Measurements from ENCODE around the gene EXO5. TPM values are rescaled to one million over a fixed set of nuclear protein-coding genes. Genes with fewer than 3 reads are reported as not detected.
A peak's percentile ranks its signal among the peaks of the same experiment; 100 is the strongest.
"Not testable (repeated sequence)": the region's sequence is repeated elsewhere in the genome, so short reads cannot be mapped to it uniquely, and the experiment has no call there.

The EXO5 gene, protein sequence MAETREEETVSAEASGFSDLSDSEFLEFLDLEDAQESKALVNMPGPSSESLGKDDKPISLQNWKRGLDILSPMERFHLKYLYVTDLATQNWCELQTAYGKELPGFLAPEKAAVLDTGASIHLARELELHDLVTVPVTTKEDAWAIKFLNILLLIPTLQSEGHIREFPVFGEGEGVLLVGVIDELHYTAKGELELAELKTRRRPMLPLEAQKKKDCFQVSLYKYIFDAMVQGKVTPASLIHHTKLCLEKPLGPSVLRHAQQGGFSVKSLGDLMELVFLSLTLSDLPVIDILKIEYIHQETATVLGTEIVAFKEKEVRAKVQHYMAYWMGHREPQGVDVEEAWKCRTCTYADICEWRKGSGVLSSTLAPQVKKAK
- polyA plus RNA-seq (2013, experiment 1 of 2; ENCODE audit: insufficient read length): 7.0 TPM
- 6.9 TPM for polyA plus RNA-seq (2013, experiment 2 of 2; ENCODE audit: insufficient read length)

DNA sequence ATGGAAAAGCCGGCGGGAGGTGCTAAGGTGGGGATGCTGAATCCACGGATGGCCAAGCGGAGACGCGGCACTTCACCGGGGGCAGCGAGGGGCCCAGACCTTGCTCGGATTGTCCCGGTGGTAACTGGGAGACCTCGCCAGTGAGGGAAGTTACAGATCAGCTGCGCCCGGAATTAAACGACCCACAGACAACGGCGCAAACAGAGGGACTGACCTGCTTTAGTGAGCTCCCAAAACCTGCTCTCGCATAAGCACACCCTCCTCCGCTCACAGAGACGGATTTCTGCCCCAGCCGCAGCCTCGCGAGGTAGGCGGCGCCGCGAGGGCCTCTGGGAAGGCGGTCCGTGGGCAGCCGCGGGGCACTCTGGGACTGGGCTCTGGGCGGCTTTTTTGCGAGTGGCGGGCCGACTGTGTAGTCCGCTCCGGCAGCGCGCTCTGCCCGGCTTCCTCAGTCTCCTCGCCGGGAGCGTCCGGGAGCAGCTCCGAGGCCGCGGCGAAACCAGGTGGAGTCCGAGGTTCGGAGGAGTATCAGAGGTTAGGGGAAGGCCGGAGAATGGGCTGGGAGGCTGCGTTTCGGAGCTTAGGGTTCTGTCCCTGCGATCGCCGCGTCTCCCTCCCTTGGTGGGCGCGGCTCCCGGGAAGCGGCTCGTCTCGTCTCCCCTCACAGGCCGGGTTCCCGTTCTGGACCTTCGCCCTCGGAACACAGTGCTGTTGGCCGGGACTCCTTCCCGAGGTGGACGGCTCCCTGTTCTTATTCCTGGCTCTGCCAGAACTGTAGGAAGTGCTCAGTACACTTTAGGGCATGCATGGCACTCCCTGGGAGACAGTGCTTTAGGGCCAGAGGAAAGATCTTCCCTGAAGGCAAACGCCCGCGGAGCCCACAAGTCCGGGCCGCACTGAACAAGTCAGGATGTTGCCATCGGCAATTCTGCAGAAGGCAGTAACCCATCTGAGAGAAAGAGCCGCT, at the start of gene EXO5:
Gene EXO5, plus strand, starts transcription at position 393 of the 967 bp plus-strand sequence. CDS start 5,778 bp downstream, outside the sequence.
- DNase-seq: peak; percentile 78

DNA sequence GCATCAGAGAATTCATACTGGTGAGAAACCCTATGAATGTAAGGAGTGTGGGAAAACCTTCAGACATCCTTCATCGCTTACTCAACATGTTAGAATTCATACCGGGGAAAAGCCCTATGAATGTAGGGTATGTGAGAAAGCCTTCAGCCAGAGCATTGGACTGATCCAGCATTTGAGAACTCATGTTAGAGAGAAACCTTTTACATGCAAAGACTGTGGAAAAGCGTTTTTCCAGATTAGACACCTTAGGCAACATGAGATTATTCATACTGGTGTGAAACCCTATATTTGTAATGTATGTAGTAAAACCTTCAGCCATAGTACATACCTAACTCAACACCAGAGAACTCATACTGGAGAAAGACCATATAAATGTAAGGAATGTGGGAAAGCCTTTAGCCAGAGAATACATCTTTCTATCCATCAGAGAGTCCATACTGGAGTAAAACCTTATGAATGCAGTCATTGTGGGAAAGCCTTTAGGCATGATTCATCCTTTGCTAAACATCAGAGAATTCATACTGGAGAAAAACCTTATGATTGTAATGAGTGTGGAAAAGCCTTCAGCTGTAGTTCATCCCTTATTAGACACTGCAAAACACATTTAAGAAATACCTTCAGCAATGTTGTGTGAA, 45.5 kb upstream of the EXO5 start:
- no peak for DNase-seq

DNA sequence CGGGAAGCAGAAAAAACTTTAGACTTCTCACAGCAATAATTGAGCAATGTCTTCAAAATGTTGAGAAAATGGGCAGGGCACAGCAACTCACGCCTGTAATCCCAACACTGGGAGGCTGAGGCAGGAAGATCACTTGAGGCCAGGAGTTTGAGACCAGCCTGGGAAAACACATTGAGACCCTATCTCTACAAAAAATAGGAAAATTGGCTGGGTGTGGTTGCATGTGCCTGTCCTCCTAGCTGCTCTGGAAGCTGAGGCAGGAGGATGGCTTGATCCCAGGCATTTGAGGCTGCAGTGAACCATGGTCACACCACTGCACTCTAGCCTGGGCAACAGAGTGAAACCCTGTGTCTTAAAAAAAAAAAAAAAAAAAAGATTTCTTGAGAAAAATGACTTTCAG, 39.2 kb upstream of the EXO5 start:
- no peak for DNase-seq

DNA sequence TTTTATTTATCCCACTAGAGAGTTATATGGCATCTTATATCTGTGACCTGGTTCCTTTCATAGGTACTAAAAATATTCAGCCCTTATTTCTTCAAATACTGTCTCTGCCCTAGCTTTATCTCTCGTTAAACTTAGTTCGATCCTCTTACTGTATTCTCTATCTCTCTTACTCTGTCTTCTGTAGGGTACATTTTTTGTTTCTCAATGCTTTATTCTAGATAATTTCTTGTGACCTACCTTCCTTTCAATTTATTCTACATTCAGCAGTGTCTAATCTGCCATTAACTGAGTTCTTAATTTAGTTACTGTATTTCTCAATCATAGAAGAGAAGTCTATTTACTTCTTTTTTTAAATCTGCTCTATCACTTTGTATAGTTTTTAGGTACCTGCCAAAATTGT, 33.3 kb upstream of the EXO5 start:
- no peak for DNase-seq

DNA sequence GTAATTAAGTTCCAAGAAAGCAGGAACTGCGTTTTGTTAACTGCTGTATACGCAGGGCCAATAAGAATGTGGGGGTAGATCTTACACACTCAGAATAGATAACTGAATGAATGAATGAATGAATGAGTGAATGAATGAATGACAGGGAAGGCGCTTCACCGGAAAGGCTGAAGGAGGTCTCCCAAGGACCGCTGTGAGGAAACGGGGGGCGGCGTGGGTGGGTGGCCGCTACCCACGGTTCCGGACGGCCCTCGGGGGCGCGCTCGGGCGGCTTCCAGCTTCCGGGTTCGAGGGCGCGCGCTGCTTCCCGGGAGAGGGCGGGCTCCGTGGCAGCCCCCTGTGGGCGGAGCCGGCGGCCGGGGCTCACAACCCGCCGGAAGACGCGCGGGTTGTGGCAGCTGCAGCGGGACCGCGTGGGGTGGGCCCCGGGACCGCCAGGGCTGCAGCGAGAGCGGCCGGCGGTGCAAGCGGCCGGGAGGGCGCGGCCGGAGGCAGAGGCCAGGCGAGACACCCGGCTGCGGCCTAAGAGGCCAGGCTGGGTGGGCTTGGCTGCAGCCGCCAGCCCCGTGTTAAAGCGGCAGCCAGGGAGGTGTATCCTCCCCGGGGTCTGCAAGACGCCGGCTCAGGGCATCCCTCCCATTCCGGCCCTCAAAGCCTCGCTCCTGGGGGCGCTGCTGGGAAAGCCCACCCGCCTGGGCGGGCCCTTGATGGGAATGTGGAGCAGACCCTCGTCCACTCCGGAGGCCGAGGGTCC, 31.5 kb upstream of the EXO5 start, which contains the start of gene ZFP69:
Gene ZFP69, plus strand, starts transcription at position 367 of the 754 bp plus-strand sequence. CDS start 2,072 bp downstream, outside the sequence.
- DNase-seq: peak; percentile 76

DNA sequence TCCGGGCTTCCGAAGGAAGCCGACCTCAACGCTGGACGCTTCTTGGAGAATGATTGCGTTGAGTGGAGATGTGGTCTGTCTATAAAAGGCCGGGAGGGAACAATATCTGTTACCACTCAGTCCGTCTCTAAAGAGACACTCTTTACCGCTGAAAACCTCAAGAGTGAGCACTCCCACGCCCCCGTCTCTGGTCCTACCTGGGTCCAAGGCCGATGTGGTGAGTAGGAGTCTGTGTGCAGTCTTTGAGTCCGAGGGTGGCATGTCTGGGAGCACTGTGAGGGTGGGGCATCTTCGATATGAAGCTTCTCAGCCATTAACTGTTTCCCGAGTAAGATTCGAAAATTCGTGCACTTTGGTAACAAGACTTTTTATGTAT, 30.9 kb upstream of the EXO5 start:
- DNase-seq: peak; percentile 10

DNA sequence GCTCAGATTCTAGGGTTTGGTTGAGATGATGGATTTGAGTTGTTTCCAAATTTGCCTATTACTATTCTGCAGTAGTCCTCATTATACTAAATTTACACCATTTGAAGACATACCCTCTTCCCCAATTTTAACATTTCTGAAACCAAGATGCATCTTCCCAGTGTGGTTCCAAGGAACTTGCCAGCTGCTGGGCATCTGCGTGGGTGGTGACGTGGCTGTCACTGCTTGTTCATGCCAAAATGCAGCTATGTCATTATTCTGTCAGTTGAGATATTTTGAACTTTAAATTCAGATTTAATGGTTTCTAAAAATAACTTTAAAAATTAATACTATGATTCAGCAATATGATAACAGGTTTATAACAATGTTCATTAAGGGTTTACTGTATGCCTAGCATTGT, 30.3 kb upstream of the EXO5 start:
- DNase-seq: no peak

DNA sequence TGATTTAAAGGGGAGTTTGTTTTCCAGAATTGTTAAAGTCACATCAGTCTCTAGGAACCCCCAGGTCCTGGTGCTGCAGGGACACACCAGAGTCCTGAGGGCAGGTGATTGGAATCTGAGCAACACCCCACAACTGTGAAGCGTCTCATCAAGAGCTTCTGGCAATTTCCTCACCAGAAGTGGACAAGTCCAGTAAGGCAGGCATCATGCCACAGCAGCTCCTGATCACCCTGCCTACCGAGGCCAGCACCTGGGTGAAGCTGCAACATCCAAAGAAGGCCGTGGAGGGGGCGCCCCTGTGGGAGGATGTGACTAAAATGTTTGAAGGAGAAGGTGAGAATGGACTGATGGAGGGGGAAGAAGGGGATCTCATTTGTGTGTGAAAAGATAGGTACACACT, 29.4 kb upstream of the EXO5 start:
- no peak for DNase-seq

DNA sequence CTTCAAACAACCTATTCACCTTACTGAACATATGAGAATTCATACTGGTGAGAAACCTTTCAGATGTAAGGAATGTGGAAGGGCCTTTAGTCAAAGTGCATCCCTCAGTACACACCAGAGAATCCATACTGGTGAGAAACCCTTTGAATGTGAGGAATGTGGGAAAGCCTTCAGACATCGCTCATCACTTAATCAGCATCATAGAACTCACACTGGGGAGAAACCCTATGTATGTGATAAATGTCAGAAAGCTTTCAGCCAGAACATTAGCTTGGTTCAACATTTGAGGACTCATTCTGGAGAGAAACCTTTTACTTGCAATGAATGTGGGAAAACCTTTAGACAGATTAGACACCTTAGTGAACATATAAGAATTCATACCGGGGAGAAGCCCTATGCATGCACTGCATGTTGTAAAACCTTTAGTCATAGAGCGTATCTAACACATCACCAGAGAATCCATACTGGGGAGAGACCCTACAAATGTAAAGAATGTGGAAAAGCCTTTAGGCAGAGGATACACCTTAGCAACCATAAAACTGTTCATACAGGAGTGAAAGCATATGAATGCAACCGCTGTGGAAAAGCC, 13.2 kb upstream of the EXO5 start:
- DNase-seq: no peak

DNA sequence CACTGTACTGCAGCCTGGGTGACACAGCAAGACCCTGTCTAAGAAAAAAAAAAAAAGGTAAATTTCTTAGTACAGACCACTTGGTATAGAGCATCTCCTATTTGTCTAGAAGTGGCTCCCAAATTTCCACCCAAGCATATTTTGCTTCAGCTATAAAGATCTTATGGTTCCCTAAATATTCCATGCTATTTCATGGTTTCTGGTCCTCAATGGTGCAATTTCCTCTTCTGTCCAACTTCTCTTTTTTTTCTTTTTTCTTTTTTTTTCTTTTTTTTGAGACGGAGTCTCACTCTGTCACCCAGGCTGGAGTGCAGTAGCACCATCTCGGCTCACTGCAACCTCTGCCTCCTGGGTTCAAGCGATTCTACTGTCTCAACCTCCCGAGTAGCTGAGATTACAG, 5.9 kb upstream of the EXO5 start:
- not testable (repeated sequence) for DNase-seq

DNA sequence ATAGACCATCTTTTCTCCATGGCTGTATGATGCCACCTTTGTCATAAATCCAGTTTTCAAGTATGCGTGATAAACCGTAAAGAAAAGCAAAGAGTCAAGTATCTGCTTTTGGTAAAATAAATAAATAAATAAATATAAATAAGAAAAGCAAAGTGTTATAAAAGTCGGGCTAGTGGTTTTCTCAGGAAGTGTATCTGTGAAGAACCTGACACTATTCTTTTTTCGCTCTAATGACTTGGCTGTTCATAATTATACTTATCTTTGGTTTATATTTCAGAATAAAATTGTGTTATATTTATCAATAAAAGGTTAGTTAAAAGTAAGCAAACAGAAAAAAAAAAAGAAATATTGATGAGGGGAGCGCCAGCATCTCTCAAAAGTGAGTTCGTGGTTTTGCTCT, 594 bp upstream of the EXO5 start:
- no peak for DNase-seq

DNA sequence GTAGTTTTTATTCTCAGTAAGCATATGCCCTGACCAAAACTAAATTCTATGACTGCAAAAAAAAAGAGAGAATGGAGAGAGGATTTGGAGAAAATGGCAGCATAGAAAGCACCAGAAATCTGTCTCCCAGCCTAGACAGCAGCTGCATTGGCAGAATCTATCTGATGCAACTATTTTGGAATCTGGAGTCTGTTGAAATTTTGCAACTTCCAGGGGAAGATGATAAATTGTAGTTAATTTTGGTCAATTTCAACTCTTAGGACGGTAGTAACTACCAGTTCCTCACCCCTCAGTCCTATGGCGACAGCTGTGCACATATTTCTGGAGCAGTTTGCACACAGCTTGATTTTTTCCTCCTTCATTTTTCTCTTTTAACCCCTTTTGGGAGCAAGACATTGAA, 10.9 kb downstream of the EXO5 start:
- DNase-seq: no peak

DNA sequence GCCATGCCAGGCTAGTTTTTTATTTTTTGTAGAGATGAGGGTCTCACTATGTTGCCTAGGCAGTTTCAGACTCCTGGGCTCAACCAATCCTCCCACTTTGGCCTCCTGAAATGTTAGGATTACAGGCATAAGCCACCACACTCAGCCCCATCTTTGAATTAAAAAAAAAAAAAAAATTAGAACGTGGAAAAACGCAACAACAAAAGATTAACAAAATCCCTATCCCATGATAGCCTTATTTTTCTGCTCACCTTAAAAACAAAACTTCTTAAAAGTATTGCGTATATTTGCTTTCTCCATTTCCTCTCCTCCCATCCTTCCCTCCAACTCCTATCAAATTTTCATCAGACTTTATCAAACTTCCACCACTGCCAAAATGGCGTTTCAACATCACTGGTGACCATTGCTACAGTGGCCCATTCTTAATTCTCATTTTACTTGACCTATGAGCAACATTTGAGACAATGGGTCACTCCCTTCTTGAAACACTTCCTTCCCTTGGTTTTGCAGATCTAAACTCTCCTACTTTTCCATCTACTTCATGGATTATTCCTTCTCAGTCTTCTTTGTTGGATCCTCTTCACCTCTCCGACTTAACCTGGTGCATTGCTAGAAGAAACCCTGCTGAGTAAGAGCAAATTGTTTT, 22.3 kb downstream of the EXO5 start:
- DNase-seq: peak; percentile 10

DNA sequence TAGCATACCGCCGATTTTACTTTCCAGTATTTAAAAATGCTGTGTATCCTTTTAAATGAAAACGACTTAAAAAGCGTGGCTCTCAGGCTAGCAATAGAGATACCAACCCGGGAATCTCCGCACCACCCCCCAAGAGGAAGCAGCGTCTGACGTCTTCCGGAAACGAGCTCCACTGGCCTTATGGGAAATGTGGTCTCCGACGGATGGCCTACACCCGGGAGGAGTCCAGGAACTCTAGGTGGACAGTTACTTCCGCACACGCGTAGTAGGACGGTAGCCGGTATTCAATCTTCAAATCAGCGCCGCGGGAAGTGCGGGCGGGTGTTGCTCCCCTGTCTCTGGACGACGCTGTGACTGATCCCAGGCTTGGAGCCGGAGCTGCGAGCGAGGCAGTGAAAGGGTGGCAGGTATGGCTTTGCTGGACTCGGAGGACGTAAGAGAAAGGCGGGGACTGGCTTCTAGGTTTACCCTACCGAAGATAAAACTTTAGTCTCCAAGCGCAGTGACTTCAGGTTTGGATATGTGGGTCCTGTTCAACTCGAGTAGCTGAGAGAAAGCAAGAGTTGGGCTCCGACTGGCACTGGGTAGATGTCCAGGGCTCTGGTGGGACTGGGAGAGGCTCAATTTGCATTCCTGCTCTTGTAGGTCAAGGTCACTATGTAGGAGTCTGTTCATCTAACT, 23.0 kb downstream of the EXO5 start, which contains the start of gene ZNF684:
Gene ZNF684, plus strand, starts transcription at position 257 of the 681 bp plus-strand sequence. CDS start 1,530 bp downstream, outside the sequence.
- DNase-seq: peak; percentile 94

DNA sequence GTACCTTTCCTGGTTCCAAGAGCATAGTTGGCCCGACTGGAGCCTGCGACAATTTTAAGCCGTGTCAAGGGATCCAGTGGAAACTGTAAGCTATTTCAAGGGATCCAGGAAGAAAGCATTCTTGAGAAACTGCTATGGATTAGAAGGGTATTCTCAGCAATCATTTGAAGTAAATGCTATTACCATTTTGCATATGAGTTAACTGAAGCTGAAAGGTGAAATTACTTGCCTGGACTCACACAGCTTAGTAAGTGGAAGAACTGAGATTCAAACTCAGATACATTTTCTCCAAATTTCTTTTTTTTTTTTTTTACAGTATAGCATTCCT, 23.5 kb downstream of the EXO5 start:
- DNase-seq: no peak

DNA sequence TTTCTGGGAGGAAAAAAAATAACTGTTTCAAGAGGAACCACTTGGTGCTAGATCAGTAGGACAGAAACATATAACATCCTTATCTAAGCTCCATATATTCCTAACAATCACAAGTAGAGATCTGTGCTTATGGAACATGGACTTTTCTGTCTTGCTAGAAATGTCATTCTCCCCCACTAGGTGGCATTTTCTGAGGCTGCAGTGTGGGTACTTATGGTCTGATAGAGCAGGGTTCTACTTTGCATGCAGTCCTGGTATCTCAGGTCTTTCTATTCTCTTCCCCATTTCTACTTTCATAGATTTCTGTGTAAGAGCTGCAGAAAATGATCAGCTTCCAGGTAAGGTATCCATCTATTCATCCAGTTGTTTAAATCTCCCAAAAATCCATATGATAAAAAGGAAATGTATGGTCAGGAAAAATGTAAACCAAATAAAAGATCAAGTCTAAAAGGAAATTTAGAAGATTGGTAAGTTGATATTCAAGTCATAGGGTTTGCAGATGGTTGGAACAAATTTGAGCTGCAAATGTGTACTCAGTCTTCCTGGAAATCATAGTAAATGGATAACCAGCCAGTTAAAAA, 24.4 kb downstream of the EXO5 start:
- DNase-seq: peak; percentile 38

DNA sequence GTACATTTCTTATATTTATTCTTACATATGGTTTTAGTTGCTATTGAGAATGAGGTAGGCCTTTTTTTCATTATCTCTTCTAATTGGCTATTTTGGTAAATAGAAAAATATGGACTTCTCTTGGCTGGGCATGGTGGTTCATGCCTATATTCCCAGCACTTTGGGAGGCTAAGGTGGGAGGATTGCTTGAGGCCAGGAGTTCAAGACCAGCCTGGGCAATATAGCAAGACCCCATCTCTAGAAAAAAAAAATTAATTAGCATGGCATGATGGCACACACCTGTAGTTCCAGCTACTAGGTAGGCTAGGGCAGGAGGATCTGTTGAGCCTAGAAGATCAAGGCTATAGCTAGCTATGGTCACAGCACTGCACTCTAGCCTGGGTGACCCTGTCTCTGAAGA, 26.0 kb downstream of the EXO5 start:
- no peak for DNase-seq

DNA sequence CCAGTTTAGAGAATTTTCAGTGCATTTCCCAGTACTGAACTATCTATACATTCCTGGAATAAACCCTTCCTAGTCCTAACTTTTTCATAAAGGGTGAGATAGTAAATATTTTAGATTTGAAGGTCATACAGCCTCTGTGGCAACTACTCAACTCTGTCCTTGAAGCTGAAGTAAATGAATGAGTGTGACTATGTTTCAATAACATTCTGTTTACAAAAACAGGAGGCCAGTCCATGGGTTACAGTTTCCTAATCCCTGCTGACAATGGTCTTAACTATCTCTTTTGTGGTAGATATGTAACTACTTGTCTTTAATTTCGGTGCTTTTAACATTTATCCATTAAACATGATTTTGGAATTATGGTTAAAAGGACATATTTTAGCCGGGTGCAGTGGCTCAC, 27.2 kb downstream of the EXO5 start:
- no peak for DNase-seq

DNA sequence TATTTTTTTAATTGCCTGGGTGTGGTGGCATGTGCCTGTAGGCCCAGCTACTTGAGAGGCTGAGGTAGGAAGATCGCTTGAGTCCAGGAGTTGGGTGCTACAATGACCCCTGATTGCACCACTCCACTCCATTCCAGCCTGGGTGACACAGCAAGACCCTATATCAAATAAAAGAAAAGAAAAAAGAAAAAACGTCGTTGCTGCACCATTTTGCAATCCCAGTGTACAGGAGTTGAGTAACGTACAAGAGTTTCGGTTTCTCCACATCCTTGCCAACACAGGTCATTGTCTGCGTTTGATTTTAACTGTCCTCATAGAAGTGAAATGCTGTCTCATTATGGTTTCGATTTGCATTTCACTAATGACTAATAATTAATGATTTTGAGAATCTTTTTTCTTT, 30.8 kb downstream of the EXO5 start:
- DNase-seq: no peak

DNA sequence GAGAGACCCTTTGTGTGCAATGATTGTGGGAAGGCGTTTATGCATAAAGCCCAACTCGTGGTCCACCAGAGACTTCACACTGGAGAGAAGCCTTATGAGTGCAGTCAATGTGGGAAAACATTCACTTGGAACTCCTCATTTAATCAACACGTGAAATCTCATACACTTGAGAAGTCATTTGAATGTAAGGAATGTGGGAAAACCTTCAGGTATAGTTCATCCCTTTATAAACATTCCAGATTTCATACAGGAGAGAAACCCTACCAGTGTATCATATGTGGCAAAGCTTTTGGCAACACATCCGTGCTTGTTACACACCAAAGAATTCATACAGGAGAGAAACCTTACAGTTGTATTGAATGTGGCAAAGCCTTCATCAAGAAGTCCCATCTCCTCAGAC, 38.4 kb downstream of the EXO5 start:
- no peak for DNase-seq
